Measurements from ENCODE around the gene VPS41. TPM values are rescaled to one million over a fixed set of nuclear protein-coding genes. Genes with fewer than 3 reads are reported as not detected.
"Not testable (repeated sequence)": the region's sequence is repeated elsewhere in the genome, so short reads cannot be mapped to it uniquely, and the experiment has no call there.

Gene VPS41
- 66.0 and 70.6 TPM in 2 replicates for total RNA-seq

DNA sequence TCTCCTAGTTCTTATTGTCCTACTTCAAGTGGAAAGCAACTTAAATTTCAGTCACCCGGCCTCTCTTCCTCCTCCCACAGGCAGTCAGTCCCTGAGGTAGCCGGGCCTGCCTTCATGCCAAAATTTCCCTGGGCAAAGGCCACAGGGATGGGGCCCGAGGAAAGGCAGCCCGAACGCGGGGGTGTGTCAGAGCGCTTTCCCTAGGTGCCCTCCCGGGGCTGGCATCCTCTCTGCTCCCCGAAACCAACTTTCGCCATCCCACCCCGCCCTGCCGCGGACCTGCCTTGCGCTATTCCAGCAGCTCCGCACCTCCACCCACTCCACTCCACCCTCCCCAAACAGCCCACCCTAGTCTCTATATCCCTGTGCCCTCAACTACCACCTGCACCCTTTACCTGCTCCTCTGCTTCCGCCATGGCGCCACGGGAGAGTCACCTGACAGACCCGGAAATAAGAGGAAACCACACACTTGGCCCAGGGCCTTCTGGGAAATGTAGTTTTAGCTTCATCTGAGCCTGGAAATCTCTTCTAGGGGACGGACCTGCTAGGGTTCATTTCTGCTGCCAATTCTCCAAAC, at the start of gene VPS41:
VPS41 (minus strand) TSS at position 433 of the 577 bp plus-strand sequence; CDS start at position 416, 17 bp downstream.
- intact Hi-C loops (cut with micrococcal nuclease), result loop anchor here (1.0 to 10.0 kb wide), 11 partner anchors 112 to 1225 kb away; partner anchors contain the start of genes MPLKIP, RALA, STARD3NL and YAE1

DNA sequence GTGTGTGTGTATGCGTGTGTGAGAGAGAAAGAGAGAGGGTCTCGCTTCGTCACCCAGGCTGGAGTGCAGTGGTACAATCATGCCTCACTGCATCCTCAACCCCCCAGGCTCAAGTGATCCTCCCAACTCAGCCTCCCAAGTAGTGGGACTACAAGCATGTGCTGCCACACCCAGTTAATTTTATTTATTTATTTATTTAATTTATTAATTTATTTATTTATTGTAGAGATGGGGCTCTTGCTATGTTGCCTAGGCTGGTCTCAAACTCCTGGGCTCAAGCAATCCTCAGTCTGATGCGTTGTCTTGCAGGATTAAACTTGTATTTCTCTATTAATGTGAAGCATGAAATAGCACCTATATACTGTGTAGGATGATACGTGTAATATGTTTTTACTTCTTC, 46.9 kb upstream of the VPS41 start:
- intact Hi-C loops (cut with micrococcal nuclease), result no loop called here

DNA sequence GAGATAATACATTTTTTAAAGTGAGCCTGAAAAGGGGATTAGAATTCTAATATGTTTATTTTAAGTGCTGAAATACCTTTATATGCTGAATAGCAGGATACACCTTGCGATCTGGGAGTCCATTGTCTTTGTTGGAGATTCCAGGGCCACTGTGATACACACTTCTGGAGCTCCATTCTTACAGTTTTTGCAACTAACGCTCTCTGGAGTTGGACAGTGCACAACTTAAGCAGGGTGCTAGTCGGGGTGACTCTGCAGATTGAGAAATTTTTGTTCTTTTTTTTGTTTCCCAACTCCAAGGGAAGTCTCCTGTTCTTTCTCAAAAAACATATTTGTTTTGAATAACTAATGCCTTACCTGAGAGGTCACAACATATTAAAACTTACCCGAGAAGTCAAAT, 45.0 kb upstream of the VPS41 start:
- intact Hi-C loops (cut with micrococcal nuclease), result no loop called here

DNA sequence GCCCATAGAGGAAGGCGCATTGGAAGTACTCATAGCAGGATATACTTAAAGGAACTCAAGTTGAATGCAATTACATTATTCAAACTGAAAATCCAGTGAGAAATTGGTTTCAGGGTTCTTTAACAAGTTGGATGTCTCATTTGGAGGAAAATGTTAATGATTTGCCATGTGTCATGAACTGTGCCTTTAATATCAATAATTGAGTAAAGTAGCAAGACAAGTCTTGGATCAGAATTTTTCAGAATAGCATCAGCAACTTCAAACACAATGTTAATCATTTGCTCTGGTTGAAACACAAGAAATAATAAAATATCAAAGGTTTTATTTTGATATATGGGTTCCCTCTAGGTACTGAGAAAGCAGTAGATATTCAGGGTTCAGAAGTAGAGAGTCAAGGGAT, 44.2 kb upstream of the VPS41 start:
- intact Hi-C loops (cut with micrococcal nuclease), result no loop called here

DNA sequence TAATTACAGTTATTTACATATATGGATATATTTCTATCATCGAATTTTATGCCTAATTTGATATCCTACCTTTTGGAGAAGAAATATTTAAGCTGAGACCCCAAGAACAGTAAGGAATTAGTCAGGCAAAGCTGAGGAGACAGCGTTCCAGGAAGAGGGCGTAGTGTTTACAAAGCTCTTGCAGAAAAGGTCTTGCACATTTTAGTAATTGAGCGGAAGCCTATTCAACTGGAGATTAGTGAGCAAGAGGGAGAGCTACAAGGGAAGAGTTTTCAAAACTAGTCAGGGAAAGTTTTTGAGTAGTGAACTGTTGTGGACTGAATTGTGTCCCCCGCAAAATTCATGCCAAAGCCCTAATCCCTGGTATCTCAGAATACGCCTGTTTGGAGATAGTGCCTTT, 42.2 kb upstream of the VPS41 start:
- intact Hi-C loops (cut with micrococcal nuclease), result no loop called here

DNA sequence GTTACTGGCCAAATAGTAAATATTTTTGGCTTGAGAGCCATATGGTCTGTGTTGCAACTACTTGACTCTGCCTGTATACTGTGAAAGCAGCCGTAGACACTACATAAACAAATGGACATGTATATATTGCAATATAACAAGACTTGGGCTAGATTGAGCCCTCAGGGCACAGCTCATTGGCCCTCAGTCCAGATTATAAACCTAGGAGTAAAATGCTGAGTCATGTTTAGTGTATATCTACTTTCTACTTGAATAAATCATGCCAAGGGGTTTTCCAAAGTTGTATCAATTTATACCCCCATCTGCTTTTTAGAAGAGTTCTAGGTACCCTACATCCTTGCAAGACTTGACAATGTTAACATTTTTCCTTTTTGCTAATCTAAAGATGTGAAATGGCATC, 41.3 kb upstream of the VPS41 start:
- intact Hi-C loops (cut with micrococcal nuclease), result no loop called here

DNA sequence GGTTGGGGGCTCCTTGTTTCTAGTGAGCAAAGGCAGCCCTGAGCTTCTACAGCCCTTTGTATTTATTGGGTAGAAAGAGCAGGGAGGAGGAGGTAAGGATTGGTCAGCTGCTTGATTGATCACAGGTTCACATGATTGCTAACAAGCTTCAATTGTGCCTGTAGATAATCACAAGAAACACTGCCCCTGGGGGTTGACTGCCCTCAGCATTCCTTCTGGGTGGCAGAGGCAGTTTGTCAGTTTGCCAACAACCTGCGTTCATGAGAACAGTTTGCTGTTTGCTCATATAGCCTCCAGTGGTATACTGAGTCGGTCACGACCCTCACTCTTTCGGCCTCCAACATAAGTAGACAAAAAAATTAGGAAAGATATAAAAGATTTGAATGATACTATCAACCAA, 38.5 kb upstream of the VPS41 start:
- intact Hi-C loops (cut with micrococcal nuclease), result not testable (repeated sequence)

DNA sequence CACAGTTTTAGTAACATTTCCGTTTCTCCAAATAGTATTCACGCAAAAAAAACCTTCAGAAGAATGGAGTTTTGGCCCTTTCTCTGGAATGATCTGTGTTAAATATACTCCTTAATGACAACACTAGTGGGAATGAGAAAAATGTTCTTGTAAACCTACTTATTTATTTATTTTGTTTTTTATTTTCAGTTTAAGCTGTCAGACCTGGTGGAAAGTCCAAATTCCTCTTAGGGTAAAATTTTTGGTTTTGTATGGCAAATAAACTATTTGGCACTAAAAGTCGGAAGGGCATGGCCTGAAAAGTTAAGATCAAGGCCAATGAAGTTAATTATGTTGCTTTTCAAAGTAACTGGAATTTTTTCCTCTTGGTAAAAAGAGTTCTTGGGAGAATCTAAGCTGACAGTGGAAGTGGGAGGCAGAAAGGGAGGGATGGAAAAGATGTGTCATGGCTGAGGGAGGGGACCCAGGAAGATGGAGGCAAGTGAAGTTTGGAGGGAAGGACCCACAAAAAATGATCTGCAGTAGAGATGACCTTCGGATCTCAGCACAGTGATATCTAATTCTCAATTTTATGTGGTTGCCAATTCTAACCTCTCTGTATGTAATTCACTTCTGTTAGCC, 33.5 kb upstream of the VPS41 start:
- intact Hi-C loops (cut with micrococcal nuclease), result no loop called here

DNA sequence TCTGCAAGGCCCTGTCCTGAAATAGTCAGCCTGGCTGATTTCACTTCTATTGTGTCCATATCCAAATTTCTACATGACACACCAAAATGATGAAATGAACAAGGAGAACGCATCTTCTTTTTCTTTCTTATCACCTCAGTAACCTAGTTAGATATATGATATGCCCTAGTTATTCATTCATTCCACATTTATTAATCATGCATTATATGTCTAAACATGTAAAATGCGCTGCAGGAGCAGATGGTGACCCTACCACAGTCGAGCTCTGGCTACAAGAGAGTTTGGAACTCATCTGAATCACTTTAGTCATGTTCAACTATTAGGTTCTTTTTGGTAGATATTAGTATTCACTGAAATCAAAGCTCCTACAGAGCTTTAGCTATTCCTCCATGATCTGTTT, 31.8 kb upstream of the VPS41 start:
- intact Hi-C loops (cut with micrococcal nuclease), result no loop called here

DNA sequence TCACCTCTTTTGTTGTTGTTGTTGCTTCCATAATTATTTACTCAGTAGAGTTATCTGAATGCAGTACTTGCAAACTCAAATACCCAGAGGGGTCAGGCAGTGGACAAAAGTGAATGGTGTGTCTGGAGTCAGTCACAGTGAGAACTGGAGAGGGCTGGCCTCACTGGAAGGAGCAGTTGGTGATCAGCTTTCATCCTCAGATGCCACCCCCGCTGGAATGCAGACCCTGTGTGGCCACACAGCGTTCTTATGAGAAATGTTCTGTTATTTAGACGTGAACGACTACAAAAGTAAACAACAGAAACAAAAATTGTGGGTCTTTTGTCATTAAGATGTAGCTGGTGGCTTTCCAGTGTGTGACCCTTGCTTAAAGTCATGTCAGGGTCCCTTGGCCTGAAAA, 29.6 kb upstream of the VPS41 start:
- intact Hi-C loops (cut with micrococcal nuclease), result no loop called here

DNA sequence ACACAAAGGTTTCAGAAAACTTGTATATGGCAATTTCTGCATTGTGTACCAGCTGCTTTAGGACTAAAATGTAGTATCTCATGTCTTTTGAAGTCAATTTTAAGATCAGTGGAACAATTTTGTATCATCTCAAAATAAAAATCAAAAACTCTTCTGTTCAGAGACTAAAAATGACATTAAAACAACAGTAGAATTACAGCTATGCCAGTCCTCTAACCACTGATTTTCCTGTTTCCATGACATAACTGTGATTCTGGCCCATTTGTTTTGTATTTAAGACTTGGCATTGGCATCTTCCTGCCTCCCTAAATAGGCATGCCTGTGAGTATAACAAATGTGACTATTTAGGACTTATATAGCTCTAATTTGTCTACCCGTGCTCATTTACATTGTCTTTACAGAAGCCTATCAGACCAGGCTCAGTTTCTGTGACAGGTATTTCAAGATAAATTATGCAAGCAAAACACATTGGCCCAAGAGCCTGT, 29.1 kb upstream of the VPS41 start:
- intact Hi-C loops (cut with micrococcal nuclease), result no loop called here

DNA sequence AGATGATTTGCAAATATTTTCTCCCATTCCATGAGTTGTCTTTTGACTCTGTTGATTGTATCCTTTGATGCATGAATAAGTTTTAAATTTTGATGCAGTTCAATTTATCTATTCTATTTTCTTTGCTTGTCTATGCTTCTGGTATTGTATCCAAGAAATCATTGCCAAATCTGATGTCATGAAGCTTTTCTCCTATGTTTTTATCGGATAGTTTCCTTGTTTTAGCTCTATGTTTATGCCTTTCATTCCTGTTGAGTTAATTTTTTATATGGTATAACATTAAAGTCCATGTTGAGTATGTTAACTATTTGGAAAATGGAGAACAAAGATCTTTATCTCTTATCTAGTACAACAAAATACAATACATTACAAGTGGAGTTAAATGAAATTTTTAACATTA, 27.6 kb upstream of the VPS41 start:
- intact Hi-C loops (cut with micrococcal nuclease), result no loop called here

DNA sequence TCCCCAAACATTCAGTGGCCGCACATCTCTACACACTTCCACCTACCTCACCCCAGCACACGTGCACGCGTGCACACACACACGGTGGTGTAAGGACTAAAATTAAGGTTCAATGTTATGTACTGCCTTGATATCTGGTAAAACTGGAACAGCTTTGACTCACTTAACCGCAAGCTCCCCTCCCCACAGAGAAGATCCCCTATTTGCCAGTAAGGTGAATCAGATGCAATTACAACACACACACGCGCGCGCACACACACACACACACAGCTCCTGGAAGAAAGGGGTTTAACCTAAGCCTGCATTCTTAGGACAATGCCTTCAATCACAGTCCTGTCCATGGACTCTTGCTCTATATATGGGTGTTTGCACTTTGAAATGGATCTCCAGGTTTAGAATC, 25.5 kb upstream of the VPS41 start:
- intact Hi-C loops (cut with micrococcal nuclease), result no loop called here

DNA sequence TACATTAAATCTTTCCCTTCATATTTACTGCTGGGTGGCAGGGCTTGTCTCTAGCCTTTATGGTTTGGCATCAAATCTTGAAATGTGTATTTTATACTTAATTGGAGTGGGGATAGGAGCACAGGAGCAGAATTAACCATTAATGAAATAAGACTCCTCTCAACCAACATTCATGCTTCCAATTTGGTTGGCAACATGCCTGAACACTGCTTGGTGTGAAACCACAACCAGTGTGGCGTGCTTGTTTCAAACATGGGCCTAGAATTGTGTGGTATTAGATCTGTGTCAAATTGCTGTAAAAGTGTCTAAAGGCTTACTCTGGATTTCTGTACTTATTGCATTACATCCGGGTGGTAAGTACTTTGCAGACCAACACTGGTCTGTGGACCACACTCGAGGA, 25.1 kb upstream of the VPS41 start:
- intact Hi-C loops (cut with micrococcal nuclease), result no loop called here

DNA sequence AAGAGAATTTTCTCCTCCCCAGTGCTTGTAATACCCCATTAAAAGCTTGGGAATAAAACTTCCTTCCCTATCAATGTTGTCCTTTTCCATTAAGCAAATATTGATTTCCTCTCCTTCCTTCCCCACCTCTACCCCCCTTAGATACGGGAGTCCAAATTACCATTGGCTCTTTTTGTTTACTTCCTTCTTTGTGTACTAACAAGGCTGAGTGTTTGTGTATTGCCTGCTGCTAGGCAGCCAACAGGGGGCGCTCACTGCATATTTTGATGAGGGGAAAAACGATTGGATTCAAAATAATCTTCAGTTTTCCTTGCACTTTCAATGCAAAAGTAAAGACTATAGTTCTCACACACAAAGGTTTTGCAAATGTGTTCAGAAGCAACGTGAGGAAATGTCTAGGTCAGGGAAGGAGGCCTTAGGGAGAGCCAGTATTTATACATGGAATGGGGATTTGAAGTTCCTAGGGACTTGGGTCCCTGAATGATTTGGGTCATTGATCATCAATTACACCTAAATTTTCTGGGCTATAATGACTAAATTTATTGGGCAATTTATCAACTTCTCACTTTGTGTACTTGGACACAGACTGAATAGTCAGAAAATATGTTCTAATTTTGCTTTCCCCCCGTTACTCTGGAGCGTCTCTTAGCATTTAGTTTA, 23.6 kb upstream of the VPS41 start:
- intact Hi-C loops (cut with micrococcal nuclease), result loop anchor here (1.0 kb wide), 3 partner anchors 135 to 588 kb away; no protein-coding TSS in a partner anchor

DNA sequence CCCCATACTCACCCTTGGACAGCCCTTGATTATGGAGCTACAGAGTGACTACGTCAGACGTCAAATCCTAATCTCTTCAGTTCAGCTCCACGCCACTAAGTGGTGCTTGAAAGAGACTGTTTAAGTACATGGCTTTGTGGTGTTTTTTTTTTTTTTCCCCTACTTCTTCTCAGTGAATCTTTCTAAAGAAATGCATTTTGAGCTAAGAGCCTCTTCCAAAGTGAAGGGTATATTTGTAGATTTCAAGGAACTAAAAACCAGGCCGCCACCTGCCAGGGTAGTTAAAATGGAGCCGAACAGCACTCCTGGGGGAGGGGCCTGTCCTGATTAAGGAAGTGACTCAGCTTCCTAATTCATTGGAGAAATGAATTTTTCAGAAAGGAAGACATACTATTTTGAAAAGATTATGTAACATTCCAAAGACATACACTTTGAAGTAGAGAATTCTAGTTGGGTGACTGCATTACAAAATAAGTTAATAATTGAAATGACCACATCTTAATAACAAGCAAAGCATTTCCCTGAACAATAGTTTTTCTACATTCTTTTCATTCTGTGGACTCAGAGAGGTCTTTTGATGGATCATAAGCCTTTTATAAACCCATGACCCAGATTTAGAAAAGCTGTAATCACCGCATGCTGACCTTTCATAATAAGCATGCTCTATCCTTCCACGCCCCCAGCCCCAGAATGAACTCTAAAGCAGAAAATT, 20.6 kb upstream of the VPS41 start:
- intact Hi-C loops (cut with micrococcal nuclease), result loop anchor here (10.0 kb wide), 1 partner anchor 65 kb away; no protein-coding TSS in a partner anchor

DNA sequence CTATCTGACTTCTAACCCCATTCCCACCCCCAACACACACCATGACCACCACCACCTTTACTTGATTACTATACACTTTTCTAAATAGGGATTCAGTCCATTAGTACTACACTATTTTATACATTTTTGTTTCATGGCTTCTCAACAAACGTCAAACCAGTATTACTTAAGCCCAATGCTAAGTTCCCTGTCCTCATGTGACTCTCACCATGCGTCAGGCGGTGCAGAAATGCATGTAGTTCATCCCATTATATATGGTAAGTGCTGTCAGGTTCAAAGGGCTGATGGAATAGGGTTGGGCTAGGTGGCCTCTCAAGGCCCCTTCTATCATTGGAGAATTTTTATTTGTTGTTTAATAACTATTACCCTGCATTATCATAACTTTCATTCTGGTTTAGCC, 19.5 kb upstream of the VPS41 start:
- intact Hi-C loops (cut with micrococcal nuclease), result loop anchor here (10.0 kb wide), 1 partner anchor 64 kb away; no protein-coding TSS in a partner anchor

DNA sequence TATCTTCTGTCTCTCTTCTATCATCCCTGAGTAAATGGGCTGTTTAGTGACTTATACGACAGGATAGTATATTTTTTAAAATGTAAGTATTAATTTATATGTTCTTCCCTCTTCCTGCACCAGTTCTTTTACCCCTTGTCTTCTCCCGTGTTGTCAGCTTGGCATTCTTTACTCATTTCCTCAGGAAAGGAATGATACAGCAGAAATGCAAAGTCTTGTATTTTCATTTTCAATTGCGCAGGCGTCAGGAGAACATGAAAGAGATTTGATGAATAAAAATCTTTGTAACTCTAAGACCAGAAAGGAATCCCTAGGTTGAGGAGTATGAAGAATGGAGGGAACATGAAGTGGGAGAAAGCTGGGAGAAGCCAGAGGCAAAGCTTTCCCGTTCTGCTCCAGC, 18.8 kb upstream of the VPS41 start:
- intact Hi-C loops (cut with micrococcal nuclease), result loop anchor here (10.0 kb wide), 1 partner anchor 63 kb away; no protein-coding TSS in a partner anchor

DNA sequence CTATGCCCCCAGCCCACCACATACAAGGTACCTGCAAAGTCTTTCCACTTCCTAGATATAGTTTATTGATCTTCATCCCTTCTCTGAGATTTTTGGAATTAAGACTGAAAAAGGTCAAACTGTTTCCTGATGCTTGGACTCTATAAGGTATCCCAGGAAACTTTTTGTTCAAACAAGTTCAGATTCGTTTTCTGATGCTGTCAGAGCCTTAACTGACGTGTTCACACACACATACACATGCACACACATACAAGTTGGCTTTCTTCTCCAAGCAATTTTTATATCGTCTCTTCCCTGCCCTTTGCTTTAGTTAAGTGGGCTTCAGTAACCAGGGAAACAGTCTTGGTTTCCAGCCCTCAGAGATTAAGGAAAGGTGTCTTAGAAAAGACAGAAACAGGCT, 11.7 kb upstream of the VPS41 start:
- intact Hi-C loops (cut with micrococcal nuclease), result loop anchor here (10.0 kb wide), 1 partner anchor 56 kb away; no protein-coding TSS in a partner anchor

DNA sequence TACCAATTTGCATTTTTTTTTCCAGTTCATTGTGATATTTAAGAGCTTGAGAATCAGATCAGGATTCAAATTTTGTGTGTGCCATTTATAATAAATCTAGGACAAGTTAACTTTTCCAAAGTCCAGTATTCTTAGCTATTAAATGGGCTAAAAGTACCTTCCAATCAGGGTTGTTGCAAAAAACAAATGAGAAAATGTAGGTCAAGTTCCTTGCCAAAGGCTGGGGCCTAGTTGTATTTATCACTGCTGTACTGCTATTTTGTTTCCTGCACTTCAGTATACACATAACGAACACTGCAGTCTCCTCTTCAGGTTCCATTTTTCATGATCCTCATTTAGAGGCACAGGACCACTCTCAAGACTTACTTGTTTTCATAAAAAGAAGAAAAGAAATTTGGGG, 7.4 kb upstream of the VPS41 start:
- intact Hi-C loops (cut with micrococcal nuclease), result no loop called here

DNA sequence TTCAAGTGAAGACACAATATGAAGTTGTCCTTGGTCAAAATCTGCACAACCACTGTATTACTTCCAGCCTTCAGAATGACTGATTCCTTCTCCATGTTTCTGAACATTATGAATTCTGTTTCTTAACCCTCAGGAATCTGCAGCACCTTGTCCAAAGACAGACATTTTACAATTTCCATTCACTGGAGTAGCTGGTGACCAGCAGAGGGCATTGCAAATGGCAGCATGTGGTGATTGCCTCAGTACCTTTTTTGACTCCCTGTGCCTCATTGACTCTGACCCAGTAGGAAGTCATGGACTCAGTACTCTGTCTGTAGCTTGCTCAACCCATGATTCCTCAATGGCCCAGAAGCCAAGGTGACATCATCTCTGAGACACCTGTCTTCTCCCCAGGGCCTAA, 879 bp upstream of the VPS41 start:
- intact Hi-C loops (cut with micrococcal nuclease), result loop anchor here (1.0 to 10.0 kb wide), 10 partner anchors 113 to 1224 kb away; partner anchors contain the start of genes MPLKIP, RALA, STARD3NL and YAE1

Measured in T-helper 1 cell treated with Interleukin-12 subunit alpha and Interleukin-12 subunit beta and Interleukin-4 antibody, amounts not matched to agents 30 ng/mL and 1 ng/mL, for 36 hours (primary cell).